GM19025 (cell line): Measurements from ENCODE around the gene PKP4.
A peak's percentile ranks its signal among the peaks of the same experiment; 100 is the strongest.
"Not testable (repeated sequence)": the region's sequence is repeated elsewhere in the genome, so short reads cannot be mapped to it uniquely, and the experiment has no call there.

Experiments
- ATAC-seq: cut with Tn5 transposase; IDR thresholded peaks from one replicate; pipeline ENCODE4 v1.9.1; 2021; ENCODE audit warnings: mild to moderate bottlenecking, low read depth, moderate library complexity; ENCODE audit not compliant: unreplicated experiment

Gene PKP4, protein sequence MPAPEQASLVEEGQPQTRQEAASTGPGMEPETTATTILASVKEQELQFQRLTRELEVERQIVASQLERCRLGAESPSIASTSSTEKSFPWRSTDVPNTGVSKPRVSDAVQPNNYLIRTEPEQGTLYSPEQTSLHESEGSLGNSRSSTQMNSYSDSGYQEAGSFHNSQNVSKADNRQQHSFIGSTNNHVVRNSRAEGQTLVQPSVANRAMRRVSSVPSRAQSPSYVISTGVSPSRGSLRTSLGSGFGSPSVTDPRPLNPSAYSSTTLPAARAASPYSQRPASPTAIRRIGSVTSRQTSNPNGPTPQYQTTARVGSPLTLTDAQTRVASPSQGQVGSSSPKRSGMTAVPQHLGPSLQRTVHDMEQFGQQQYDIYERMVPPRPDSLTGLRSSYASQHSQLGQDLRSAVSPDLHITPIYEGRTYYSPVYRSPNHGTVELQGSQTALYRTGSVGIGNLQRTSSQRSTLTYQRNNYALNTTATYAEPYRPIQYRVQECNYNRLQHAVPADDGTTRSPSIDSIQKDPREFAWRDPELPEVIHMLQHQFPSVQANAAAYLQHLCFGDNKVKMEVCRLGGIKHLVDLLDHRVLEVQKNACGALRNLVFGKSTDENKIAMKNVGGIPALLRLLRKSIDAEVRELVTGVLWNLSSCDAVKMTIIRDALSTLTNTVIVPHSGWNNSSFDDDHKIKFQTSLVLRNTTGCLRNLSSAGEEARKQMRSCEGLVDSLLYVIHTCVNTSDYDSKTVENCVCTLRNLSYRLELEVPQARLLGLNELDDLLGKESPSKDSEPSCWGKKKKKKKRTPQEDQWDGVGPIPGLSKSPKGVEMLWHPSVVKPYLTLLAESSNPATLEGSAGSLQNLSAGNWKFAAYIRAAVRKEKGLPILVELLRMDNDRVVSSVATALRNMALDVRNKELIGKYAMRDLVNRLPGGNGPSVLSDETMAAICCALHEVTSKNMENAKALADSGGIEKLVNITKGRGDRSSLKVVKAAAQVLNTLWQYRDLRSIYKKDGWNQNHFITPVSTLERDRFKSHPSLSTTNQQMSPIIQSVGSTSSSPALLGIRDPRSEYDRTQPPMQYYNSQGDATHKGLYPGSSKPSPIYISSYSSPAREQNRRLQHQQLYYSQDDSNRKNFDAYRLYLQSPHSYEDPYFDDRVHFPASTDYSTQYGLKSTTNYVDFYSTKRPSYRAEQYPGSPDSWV

DNA sequence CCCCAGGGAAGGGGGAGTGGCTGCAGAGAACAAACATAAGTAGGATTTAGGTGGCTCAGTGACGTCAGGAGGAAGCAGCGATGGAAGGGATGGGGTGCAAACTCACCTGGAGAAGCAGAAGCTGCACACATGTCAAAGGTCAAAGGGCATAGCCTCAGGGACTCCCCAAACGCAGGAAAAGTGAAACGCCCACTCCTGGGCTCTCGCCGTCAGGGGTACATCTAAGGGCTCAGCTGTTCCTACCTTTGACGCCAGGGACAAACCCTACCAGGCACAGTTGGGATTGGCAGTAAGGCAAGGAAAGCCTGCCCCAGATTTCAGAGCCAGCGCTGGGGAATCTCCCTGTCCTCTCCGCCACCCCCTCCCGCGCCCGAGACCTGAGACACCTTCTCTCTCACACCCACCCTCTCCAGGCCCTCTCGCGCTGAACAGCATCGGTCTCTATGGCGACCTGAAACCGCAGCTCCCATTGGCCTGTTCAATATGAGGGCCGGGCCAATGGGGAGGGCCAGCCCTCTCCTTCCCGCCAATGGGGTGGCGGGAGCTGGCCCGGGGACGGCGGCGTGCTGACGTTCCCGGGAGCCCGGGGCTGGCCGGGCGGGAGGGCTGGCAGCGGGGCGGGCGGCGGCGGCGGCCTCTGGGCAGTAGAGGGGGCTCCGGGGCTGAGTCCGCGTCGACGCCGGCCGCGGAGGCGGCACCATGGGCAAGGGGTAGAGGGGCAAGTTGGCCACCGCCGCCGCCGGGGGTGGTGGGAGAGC is at the start of gene PKP4, which contains the start of gene CCDC148:
TSS of gene PKP4 (plus strand) at position 644 of the 758 bp plus-strand sequence. CDS start 76,233 bp downstream, outside the sequence.
TSS of gene CCDC148 (minus strand) at position 445 of the 758 bp plus-strand sequence. CDS start at position 131, 314 bp downstream.
- peak; percentile 93 for ATAC-seq

DNA sequence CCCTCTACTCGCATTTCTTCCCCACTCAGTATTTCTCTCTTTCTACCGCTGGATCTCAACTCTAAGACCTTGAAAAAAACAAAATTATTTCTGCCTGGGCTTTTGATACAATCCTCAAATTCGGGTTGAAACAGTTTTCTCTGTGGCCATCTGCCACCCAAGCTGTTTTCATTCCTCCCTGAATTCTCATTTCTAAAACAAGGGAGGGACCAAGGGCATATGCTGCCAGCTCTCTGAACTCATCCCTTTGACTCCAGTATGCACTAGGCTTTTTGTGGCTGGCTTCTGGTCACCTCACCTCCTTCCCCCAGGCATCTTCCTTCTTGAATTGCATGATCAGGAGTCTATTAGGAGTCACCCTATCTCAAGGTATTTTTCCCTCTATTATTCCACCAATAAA is 49.7 kb upstream of the PKP4 start:
- ATAC-seq = no peak

DNA sequence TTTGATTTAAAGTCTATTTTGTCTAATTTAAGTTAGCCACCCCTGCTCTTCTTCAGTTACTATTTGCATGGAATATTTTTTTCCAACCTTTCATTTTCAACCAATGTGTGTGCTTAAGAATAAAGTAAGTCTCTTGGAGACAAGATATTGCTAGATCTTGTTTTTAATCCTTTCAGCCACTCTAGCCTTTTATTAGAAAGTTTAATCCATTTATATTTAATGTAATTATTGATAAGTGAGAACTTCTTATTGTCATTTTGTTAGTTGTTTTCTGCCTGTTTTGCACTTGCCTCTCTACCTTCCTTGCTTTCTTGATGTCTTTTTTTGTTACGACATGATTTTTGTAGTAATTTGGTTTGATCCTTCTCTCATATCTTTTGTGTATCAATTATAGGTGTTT is 46.6 kb upstream of the PKP4 start:
- no peak for ATAC-seq

DNA sequence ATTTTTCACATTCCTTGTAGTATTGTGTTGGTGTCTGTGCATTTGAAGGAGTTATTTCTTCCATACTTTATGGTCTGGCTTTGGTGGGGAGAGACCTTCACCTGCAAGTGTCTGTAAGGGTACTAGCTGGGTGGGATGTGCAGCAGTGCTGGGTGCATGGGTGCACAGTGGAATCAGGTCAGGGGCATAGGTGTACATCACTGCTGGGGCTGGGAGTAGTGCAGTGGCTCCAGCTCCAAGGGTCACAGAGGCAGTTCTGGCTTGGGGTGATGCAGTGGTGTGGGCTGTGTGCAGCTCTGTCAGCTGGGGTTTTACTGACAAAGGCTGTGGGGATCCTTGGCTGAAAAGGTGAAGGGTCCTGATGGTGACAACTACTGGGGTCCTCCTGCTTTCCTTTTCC is 45.0 kb upstream of the PKP4 start:
- ATAC-seq = no peak

DNA sequence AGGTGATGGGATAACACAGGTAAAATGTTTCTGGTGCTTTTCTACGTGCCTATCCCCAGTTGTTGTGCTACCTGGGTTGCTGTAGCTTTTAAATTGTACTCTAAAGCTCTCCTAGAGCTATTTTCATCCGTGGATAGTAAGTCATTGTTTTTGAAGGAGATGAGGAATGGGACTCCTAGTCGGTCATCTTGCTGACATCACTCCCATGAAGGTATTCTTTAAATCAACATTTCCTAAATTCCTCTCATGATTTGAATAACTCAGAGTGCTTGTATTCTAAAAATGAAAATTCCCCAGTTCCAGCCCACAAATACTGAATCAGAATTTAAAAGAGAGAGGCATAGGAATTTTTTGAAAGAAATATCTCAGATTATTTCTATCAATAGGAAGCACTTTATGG is 44.5 kb upstream of the PKP4 start:
- ATAC-seq = no peak

DNA sequence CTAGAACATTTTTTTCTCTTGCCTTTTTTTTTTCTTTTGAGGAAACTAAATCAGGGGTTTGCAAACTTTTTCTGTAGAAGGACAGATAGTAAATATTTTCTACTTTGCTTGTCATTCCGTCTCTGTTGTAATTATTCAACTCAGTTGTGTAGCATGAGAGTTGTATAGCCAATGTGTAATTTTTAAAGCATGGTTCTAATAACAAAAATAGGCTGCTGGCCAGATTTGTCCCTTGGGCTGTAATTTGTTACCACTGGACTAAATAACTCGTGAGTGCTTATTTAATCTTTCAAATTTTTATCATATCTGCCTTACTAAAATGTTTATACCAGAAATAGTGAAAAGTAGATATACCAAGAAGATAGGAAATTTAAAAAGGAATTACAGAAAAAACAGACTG is 43.2 kb upstream of the PKP4 start:
- ATAC-seq = no peak

DNA sequence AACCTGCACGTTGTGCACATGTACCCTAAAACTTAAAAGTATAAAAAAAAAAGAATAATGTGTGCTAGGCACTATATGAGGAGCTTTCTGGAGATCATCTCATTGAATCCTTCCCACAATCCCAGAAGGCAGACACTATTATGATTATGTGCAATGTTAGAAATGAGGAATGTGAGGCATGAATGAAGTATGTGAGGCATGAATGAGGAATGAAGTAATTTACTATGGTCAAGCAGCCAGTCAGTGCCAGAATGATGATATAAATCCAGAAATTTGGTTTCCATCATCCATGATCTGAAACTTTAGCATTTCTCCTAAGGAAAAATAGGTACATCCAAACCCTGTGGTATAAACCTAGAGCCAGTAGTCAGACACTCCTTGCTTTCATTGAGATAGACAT is 42.2 kb upstream of the PKP4 start:
- ATAC-seq = no peak

DNA sequence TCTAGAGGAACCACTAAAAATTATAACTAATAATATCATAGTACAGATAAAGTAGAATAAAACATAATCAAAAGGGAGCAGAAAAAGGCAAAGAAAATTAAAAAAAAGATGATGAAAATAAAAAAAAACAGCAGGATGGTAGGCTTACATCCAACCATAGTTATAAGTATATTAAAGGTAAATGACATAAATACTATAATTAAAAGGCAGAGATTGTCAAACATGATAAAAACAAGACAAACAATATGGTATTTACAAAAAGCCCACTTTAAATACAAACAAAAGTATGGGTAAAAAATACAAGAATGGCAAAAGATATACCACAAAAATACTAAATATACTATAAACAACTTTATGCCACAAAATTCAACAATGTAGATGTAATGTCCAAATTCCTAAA is 24.6 kb upstream of the PKP4 start:
- no peak for ATAC-seq

DNA sequence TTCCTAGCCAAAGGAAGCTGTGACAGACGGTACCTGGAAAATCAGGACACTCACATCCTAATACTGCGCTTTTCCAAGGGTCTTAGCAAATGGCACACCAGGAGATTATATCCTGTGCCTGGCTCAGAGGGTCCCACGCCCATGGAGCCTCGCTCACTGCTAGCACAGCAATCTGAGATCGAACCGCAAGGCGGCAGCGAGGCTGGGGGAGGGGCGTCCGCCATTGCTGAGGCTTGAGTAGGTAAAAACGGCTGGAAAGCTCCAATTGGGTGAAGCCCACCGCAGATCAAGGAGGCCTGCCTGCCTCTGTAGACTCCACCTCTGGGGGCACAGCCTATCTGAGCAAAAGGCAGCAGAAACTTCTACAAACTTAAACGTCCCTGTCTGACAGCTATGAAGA is 23.0 kb upstream of the PKP4 start:
- ATAC-seq = not testable (repeated sequence)

DNA sequence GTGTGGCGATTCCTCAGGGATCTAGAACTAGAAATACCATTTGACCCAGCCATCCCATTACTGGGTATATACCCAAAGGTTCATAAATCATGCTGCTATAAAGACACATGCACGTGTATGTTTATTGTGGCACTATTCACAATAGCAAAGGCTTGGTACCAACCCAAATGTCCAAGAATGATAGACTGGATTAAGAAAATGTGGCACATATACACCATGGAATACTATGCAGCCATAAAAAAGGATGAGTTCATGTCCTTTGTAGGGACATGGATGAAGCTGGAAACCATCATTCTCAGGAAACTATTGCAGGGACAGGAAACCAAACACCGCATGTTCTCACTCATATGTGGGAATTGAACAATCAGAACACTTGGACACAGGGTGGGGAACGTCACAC is 17.7 kb upstream of the PKP4 start:
- ATAC-seq = not testable (repeated sequence)

DNA sequence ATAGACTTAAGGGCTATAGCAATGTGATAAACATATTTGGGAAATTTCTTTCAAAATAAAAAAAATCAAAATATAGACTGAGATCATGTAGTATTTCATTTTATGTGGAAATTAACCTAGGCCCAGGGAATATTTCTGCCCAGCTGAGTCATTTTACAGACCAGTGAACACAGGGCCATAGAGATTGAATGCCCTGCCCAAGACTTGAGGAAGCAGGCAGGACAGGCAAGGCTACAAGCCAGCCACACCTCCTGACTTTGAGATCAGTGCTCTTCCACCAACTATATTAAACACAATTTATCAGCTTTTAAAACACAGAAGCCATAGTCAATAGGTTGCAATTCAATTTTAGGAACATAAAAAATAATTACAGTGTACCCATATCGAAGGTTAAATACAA is 13.1 kb upstream of the PKP4 start:
- ATAC-seq = no peak

DNA sequence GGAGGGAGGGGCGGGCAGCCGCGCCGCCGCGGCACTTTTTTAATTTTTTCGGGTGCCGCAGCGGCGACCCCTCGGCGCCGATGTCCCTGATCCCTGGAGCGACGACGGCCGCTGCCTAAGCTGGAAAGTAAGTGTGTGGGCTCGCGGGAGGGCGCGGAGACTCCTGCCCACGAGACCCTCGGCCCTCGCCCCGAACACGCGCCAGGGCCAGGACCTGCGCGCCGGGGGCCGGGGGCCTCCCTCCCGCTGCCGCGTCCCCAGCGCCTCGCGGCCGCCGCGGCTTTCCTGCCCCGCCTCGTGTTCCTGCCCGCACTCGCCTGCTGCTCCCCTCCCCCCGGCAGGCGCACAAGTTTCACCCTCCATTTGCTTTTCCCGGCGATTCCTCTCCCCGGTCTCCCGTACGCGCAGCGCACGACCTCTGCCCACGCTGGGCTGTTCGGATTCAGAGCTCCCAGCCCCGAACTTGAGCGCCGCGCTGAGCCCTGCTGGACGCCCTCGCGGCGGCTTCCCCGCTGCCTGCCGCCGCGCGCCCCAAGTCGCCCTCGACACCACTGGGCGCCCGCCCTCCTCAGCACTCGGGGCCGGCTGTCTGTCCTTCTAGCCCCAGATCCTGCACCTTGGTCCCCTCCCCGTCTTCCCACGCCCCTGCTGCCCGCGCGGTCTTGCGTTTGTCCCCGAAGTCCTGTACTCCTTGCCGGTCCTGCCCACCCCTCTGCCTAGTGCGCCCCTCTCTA is 507 bp downstream of the PKP4 start:
- ATAC-seq = peak; percentile 16

DNA sequence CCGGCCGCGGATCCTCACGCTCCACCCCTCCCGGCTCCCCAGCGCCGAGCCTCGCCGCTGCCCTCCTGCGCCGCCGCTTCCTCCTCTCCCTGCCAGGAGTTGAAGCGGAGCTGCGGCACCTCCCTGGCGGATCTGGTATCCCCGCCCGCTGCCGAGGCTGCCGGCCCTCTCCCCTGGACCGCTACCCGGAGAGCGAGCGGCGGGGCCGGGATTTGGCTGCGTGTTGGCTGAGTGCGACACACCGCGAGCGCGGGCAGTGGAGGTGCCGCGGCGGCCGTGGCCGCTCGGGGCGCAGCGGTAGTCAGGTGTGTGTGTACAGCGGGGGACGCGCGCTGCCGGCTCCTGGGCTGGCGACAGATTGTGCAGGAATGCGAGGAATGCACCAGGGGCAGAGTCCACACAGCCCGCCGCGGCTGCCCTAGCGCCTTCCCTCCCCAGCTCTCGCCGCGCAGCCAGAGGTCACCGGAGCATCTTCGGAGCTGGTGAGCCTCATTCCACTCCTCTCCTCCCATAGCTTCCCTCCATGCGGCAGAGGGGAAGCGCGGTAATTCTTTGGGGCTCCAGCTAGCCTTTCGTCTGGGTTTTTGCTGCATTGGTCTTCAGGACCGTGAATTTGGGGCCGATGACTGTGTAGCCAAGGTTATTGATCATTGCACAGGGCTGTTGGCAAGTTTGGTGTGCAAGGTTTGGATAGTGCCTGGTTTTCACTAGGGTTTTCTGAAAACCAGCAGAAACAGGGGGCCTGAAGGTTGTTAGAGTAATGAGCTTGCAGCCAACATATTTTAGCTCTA is 1.3 kb downstream of the PKP4 start:
- peak; percentile 42 for ATAC-seq

DNA sequence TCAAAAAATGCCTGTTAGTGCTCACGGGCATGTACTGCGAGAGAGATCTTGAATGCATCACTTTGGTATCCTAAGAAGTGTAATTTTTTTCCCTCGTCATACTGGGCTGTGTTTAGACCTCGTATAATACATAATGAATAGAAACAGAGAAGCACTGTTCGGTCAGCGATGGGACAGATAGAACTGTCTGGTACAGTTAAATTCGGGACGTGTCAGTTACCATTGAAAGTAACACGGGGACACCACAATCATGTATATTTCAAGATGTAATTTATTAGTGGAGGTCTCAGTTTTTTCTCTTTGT is 1.8 kb downstream of the PKP4 start:
- no peak for ATAC-seq

DNA sequence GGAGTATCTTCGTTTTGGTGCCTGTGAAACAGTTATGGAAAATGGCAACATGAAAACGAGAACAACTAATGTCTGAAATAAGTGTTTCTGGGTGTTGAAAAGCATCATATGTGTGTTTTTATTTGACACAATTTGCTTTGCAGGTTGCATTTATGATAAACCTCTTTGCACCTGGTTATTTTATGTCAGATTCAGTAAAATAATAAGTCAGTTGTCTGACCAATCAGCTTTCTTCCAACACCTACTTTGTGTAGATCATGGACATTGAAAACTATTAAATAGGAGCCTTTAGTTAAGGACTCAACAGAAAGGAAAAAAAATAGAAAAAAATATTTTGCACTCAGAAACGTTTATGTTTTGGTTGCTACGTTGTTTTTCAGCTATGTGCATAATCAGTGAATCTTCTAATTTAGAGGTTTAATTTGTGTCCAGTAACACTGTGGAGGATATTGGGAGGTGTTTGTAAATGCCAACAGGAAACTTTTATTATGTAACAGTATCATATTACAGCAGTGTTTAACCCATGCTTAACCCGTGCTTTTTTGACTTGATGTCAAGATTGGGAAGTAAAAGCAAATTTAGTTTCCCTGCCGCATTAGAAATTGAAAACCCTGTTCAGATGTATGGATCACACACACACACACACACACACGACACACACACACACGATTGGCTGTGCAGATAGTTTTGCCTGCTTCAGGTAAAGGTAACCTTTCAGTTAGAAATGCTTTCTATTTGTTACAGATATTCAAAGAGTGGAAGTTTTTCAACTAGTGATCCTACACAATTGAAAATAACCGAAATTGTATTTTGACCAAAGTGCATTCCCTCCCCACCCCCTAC is 2.6 kb downstream of the PKP4 start:
- no peak for ATAC-seq

DNA sequence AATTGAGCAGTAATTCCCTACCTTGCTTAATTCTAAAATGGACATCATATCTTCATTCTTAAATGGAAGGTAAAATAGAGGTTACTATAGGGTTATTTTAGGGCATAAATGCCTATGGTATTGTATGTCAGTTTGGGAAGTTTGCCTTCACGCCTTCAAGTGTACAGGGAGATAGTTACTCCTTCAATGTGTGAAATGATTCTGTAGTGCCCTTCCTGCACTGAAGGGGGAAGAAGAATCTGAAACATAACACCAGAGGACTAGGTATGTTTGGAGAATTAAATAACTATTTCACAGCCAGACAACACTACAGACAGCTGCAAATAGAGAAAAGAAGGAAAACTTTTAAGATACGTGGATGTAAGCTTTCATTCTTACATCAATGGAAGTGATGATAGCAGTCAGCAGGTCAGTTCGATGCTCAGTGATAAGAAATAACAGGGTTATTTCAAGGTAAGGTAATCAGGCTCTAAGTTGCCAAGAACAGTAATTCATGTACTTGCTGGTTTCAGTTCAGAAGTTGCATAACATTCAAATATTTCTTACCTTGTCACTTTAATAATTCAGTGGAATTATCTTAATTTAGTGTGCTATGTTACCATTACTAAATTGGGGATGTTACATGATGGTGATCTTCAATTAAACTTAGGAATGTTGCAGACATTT is 4.0 kb downstream of the PKP4 start:
- ATAC-seq = no peak

DNA sequence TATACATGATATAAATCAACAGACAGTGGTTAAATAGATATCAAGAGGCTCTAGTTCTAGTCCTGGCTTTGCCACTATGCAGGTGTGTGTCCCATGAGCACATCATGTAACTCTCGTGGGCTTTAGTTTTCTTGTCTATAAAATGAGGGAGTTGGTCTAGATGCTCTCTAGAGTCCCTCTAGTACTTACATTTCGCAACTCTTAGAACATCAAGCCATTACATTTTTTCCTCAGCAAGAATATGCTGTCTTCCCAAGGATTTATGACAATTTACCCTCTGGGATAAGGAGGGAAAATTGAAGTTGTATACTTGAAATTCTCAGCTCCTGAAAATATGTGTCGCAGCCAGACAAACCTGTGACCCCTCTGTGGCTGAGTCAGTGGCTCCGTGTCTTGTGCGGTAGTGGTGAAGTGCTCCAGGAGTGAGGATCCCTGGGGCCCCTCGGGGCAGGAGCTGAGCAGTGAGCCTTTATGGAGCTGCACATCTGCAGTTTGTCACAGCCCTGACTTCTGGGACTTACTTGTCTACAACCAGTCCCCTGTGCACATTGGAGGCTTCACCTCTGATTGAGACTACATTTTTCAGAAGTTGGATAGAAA is 6.8 kb downstream of the PKP4 start:
- ATAC-seq = no peak
